ENCODE measurements around the gene GMFB.

DNA sequence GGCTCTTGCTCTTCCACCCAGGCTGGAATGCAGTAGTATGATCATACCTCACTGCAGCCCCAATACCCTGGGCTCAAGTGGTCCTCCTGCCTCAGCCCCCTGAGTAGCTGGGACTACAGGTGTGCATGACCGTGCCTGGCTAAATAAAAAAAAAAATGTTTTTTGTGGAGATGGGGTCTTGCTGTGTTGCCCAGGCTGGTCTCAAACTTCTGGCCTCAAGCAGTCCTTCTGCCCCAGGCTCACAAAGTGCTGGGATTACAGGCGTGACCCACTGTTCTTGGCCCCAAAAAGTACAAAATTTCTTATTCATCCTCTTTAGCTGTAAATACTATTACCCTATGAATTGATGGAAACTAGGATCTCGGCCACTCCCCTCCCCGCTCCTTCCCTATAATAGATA, 35.6 kb upstream of the GMFB start:
- TF ChIP-seq ISL1 (CRISPR knock-in tag; IDR thresholded peaks at IDR 0.05) (no peak), ARNTL (CRISPR knock-in tag; IDR thresholded peaks at IDR 0.05; ENCODE audit: borderline replicate concordance, low read depth) (no peak), OSR1 (CRISPR knock-in tag; IDR thresholded peaks at IDR 0.05) (no peak), CSDC2 (CRISPR knock-in tag; IDR thresholded peaks at IDR 0.05) (no peak), ZFP3 (CRISPR knock-in tag; IDR thresholded peaks at IDR 0.05) (no peak), ZNF70 (CRISPR knock-in tag; IDR thresholded peaks at IDR 0.05) (no peak), ZNF565 (CRISPR knock-in tag; conservative IDR thresholded peaks at IDR 0.05; ENCODE audit: low read depth) (no peak), GLIS3 (CRISPR knock-in tag; IDR thresholded peaks at IDR 0.05) (no peak)
- TF ChIP-seq, protein P1, sequence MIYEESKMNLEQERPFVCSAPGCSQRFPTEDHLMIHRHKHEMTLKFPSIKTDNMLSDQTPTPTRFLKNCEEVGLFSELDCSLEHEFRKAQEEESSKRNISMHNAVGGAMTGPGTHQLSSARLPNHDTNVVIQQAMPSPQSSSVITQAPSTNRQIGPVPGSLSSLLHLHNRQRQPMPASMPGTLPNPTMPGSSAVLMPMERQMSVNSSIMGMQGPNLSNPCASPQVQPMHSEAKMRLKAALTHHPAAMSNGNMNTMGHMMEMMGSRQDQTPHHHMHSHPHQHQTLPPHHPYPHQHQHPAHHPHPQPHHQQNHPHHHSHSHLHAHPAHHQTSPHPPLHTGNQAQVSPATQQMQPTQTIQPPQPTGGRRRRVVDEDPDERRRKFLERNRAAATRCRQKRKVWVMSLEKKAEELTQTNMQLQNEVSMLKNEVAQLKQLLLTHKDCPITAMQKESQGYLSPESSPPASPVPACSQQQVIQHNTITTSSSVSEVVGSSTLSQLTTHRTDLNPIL (CRISPR knock-in tag; IDR thresholded peaks at IDR 0.05; ENCODE audit: low read depth) = no peak
- TF ChIP-seq, protein P2, sequence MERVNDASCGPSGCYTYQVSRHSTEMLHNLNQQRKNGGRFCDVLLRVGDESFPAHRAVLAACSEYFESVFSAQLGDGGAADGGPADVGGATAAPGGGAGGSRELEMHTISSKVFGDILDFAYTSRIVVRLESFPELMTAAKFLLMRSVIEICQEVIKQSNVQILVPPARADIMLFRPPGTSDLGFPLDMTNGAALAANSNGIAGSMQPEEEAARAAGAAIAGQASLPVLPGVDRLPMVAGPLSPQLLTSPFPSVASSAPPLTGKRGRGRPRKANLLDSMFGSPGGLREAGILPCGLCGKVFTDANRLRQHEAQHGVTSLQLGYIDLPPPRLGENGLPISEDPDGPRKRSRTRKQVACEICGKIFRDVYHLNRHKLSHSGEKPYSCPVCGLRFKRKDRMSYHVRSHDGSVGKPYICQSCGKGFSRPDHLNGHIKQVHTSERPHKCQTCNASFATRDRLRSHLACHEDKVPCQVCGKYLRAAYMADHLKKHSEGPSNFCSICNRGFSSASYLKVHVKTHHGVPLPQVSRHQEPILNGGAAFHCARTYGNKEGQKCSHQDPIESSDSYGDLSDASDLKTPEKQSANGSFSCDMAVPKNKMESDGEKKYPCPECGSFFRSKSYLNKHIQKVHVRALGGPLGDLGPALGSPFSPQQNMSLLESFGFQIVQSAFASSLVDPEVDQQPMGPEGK (CRISPR knock-in tag; IDR thresholded peaks at IDR 0.05; ENCODE audit: borderline replicate concordance) = no peak
- TF ChIP-seq, protein P3, sequence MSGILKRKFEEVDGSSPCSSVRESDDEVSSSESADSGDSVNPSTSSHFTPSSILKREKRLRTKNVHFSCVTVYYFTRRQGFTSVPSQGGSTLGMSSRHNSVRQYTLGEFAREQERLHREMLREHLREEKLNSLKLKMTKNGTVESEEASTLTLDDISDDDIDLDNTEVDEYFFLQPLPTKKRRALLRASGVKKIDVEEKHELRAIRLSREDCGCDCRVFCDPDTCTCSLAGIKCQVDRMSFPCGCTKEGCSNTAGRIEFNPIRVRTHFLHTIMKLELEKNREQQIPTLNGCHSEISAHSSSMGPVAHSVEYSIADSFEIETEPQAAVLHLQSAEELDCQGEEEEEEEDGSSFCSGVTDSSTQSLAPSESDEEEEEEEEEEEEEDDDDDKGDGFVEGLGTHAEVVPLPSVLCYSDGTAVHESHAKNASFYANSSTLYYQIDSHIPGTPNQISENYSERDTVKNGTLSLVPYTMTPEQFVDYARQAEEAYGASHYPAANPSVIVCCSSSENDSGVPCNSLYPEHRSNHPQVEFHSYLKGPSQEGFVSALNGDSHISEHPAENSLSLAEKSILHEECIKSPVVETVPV (CRISPR knock-in tag; IDR thresholded peaks at IDR 0.05) = no peak
- TF ChIP-seq, protein P4, sequence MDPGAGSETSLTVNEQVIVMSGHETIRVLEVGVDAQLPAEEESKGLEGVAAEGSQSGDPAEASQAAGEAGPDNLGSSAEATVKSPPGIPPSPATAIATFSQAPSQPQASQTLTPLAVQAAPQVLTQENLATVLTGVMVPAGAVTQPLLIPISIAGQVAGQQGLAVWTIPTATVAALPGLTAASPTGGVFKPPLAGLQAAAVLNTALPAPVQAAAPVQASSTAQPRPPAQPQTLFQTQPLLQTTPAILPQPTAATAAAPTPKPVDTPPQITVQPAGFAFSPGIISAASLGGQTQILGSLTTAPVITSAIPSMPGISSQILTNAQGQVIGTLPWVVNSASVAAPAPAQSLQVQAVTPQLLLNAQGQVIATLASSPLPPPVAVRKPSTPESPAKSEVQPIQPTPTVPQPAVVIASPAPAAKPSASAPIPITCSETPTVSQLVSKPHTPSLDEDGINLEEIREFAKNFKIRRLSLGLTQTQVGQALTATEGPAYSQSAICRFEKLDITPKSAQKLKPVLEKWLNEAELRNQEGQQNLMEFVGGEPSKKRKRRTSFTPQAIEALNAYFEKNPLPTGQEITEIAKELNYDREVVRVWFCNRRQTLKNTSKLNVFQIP (CRISPR knock-in tag; IDR thresholded peaks at IDR 0.05; ENCODE audit: borderline replicate concordance, low read depth) = no peak

Measured in SK-N-SH treated with all-trans-retinoic acid at 6 μM for 48 hours (cell line).